Adrenal gland (tissue), 5 donors: ENCODE data around the gene ZC3H12C.

ENCODE experiments used
- POLR2A ChIP-seq, 2 donors: fragments of 450-650 bp; IDR thresholded peaks; one replicate each; pipeline ENCODE4 v1.6.1; 2017; ENCODE audit warnings: antibody characterized with exemption in 2 of 2, mild to moderate bottlenecking in 2 of 2, moderate library complexity in 1 of 2
- TF ChIP-seq, protein P1 (sequence below), 6 experiments: fragments of 450-650 bp in 4 of 6; fragments of 200-600 bp in 2 of 6; sonication (generic) in 1 of 6; IDR thresholded peaks; 1 replicate in 5 of 6; 2 replicates in 1 of 6; pipeline versions ENCODE4 v1.5.1 to v1.8.0; 2016 to 2021; ENCODE audit warnings: antibody characterized with exemption in 6 of 6, mild to moderate bottlenecking in 2 of 6, moderate library complexity in 1 of 6
- donor health status: DM: no; HTN: no; CAD: no.

DNA sequence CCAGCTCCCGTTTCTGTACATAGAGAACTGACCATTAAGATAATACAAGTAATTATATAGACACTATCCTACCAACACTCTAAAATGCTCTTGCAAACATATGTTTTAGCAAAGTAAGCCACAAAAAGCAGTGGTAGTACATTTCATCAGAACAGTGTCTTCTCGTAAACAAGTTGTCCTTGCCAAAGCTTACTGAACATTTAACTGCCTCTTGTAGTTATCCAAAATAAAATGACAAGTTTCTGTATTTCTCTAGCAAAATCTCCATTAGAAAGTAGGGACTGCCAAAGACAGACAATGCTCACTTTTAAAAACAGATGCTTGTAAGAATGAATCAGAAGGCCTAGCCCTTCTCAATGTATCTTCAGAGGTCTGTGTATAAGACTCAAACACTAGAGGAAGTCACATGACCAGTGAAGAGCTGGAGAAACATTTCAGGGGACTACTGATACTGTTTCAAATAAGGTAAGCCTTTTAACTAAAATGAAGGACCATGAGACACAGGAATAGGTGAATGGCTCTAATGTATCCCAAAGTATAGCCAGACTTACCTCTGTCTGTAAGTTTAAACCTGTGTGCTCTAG is 7.8 kb upstream of the ZC3H12C start:
- TF ChIP-seq, protein P1, sequence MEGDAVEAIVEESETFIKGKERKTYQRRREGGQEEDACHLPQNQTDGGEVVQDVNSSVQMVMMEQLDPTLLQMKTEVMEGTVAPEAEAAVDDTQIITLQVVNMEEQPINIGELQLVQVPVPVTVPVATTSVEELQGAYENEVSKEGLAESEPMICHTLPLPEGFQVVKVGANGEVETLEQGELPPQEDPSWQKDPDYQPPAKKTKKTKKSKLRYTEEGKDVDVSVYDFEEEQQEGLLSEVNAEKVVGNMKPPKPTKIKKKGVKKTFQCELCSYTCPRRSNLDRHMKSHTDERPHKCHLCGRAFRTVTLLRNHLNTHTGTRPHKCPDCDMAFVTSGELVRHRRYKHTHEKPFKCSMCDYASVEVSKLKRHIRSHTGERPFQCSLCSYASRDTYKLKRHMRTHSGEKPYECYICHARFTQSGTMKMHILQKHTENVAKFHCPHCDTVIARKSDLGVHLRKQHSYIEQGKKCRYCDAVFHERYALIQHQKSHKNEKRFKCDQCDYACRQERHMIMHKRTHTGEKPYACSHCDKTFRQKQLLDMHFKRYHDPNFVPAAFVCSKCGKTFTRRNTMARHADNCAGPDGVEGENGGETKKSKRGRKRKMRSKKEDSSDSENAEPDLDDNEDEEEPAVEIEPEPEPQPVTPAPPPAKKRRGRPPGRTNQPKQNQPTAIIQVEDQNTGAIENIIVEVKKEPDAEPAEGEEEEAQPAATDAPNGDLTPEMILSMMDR (IDR thresholded peaks at IDR 0.05): no peak
- no peak for TF ChIP-seq POLR2A (IDR thresholded peaks at IDR 0.05)
